ENCODE measurements around the gene RMND5A.

The RMND5A gene

DNA sequence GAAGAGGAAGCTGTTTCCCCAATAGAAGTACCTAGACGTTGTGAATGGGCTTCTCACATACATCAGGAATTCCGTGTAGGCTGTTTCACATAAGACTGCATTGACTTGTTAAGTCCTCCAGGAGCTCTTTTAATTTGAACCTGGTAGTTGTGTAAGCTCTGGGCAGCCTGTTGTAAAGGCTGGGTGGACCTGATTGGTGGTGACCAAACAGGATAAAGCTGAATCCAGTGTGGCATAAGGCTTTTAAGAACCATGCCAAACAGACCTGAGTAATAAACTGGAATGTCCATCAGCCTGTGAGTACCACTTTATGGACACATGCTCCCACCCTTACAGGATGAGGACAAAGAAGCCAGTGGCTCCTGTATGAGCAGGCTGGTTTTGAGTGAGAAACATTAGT is 24.1 kb downstream of the RMND5A start:
- TF ChIP-seq, protein P1, sequence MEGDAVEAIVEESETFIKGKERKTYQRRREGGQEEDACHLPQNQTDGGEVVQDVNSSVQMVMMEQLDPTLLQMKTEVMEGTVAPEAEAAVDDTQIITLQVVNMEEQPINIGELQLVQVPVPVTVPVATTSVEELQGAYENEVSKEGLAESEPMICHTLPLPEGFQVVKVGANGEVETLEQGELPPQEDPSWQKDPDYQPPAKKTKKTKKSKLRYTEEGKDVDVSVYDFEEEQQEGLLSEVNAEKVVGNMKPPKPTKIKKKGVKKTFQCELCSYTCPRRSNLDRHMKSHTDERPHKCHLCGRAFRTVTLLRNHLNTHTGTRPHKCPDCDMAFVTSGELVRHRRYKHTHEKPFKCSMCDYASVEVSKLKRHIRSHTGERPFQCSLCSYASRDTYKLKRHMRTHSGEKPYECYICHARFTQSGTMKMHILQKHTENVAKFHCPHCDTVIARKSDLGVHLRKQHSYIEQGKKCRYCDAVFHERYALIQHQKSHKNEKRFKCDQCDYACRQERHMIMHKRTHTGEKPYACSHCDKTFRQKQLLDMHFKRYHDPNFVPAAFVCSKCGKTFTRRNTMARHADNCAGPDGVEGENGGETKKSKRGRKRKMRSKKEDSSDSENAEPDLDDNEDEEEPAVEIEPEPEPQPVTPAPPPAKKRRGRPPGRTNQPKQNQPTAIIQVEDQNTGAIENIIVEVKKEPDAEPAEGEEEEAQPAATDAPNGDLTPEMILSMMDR (IDR thresholded peaks at IDR 0.05; ENCODE audit: borderline replicate concordance, control extremely low read depth, extremely low read depth, insufficient read depth, missing control alignments) = no peak
- DNase-seq (ENCODE audit: low spot score) = no peak
- in situ Hi-C loops (cut with MboI; ENCODE audit: low sequenced_read_pairs, unreplicated experiment) = no loop called here

DNA sequence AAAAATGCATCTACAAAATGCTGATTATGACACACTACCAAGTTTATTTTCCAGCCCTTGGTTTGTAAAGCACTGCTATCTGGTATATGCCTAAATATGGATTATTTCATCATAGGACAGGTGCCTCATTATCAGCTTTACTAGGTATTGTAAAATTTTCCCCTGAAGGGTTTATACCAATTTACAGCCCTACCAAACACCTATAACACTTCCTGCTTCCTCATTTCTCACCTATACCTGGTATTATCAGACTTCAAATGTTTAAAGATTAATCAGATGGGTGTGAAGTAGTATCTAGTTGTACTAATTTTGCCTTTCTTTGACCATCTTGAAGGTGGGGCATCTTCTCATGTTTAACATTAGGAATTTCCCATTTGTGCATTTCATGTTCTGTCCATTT is 26.8 kb downstream of the RMND5A start:
- TF ChIP-seq, protein P1 (IDR thresholded peaks at IDR 0.05; ENCODE audit: borderline replicate concordance, control extremely low read depth, extremely low read depth, insufficient read depth, missing control alignments) = no peak
- no peak for DNase-seq (ENCODE audit: low spot score)
- in situ Hi-C loops (cut with MboI; ENCODE audit: low sequenced_read_pairs, unreplicated experiment) = no loop called here

DNA sequence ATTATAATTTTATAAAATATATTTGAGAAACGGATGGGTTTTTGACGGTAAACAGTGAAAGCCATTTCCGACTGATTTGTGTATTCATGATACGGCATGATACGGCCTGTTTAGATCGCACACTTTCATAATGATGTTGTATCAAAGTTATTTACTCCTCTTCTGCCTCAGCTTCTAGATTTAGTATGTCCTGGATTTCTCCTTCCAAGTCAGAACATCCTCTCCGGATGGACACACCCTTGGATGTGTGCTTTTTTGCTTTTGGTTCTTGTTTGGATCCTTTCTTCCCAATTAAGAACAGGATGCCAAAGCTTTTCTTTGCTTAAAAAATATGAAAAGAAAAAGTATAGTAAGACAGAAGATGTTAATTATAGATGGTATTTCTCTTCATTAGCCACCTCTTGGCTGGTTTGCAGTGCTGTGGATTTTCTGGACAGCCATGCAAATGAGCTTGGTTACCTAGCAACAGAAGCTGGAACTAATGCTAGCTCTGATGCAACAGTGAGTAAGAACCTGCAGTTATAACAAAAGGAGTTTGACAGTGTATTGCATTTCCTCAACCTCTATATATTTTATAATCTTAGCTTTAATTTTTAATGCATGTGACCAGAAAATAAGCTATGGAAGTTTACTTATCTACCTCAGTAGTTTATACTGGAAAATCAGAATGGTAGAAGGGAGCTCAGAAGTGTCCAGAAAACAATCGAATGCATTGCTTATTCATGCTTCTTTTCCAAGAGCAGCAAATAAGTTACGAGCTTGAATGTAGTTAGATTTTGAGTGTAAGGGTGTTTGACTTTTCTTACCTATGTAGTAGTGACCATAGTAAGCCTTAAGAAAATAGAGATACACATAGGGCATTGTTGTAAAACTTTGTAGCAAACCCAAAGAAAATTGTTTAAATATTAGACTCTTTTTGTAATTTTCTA is 27.9 kb downstream of the RMND5A start:
- TF ChIP-seq, protein P1 (IDR thresholded peaks at IDR 0.05; ENCODE audit: borderline replicate concordance, control extremely low read depth, extremely low read depth, insufficient read depth, missing control alignments) = no peak
- peak; percentile 17 for DNase-seq (ENCODE audit: low spot score)
- in situ Hi-C loops (cut with MboI; ENCODE audit: low sequenced_read_pairs, unreplicated experiment) = no loop called here

DNA sequence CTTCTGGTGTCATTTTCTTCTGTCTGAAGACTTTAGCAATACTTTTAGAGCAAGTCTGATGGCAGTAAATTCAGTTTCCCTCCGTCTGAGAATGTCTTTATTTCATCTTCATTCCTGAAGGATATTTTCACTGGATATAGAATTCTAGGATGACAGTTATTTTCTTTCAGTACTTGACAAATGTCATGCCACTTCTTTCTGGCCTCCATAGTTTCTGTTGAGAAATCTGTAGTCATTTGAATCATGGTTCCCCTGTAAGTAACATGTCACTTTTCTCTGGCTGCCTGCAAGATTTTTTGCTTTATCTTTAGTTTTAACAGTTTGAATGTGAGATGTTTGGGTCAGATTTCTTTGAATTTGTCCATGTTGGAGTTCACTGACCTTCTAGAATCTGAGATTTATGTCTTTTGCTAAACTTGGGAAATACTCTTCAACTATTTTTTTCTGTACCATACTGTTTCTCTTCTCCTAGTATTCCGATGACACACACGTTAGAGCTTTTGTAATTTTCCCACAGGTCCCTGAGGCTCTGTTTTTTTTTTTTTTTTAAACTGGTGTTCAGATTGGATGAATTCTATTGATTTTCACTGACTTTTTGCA is 30.2 kb downstream of the RMND5A start:
- in situ Hi-C loops (cut with MboI; ENCODE audit: low sequenced_read_pairs, unreplicated experiment) = no loop called here
- TF ChIP-seq, protein P1 (IDR thresholded peaks at IDR 0.05; ENCODE audit: borderline replicate concordance, control extremely low read depth, extremely low read depth, insufficient read depth, missing control alignments) = no peak
- DNase-seq (ENCODE audit: low spot score) = no peak

DNA sequence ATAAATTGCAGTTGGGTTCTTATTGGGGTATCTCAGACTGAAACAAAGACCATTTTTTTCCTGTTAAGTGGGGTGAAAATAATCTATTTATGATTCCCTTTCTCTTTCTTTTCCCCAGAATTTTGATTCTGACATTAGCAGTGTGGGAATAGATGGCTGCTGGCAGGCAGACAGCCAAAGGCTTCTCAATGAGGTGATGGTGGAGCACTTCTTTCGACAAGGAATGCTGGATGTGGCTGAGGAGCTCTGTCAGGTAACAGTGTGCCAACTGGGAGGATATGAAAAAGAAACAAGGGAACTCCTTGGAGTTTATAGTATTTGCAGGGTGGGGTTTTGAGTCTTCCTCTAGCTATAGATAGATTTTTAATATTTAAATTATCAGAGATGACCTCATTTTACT is 31.7 kb downstream of the RMND5A start:
- in situ Hi-C loops (cut with MboI; ENCODE audit: low sequenced_read_pairs, unreplicated experiment) = no loop called here
- TF ChIP-seq, protein P1 (IDR thresholded peaks at IDR 0.05; ENCODE audit: borderline replicate concordance, control extremely low read depth, extremely low read depth, insufficient read depth, missing control alignments) = no peak
- DNase-seq (ENCODE audit: low spot score) = no peak

DNA sequence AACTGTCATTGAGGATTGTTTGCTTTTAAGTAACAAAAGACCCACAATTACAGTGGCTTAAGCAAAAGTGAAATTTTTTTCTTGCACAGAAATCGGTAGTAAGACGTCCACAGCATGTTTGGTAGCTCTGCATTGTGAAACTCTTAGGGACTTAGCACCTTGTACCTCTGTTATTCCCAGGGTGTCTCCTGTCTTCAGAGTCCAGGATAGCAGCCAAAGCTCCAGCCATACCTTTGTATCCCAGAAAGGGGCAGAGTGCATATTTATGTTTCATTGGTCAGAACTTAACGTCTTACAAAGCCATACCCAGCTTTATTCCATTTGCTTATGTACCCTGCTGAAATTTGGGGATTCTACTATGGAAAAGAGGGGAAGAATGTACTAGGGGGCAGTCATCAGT is 32.8 kb downstream of the RMND5A start:
- in situ Hi-C loops (cut with MboI; ENCODE audit: low sequenced_read_pairs, unreplicated experiment) = no loop called here
- DNase-seq (ENCODE audit: low spot score) = no peak
- TF ChIP-seq, protein P1 (IDR thresholded peaks at IDR 0.05; ENCODE audit: borderline replicate concordance, control extremely low read depth, extremely low read depth, insufficient read depth, missing control alignments) = no peak
